GM12878 (cell line): ENCODE measurements around the gene PSMB9. TPM values are rescaled to one million over a fixed set of nuclear protein-coding genes. Genes with fewer than 3 reads are reported as not detected.

Source experiments
- ATAC-seq: fragments of 200-7000 bp; cut with Tn5 transposase; 3 replicates; pipeline ENCODE4 v1.9.1; 2020; ENCODE audit warnings: mild to moderate bottlenecking, moderate library complexity
- BruUV-seq: library from RNA; stranded (reverse); fragments of 400-500 nt; replicated peaks from 2 replicates; lab custom pipeline; 2021; lab: Mats Ljungman, UMichigan
- CTCF ChIA-PET: fragments of 300-600 bp; sonication (Branson Sonifier 250); formaldehyde crosslinking; extraction: SDS; loops from one replicate; lab custom pipeline; 2021; ENCODE audit warnings: inconsistent platforms; lab: Yijun Ruan, JAX
- POLR2A ChIA-PET: fragments of 350-600 bp; formaldehyde crosslinking; extraction: SDS; loops from one replicate; lab custom pipeline; 2021; ENCODE audit warnings: inconsistent platforms; lab: Charles Lee
- RAD21 ChIA-PET: fragments of 300-600 bp; sonication (Branson Sonifier 250); formaldehyde crosslinking; loops from one replicate; lab custom pipeline; 2023; ENCODE audit warnings: antibody characterized with exemption; ENCODE audit not compliant: unreplicated experiment; lab: Charles Lee
- SMC1A ChIA-PET: fragments of 300-600 bp; sonication (Branson Sonifier 250); formaldehyde crosslinking; loops from one replicate; lab custom pipeline; 2023; ENCODE audit not compliant: unreplicated experiment, uncharacterized antibody; lab: Charles Lee
- DNase-seq: peaks from one replicate; pipeline ENCODE4 v3.0.0-alpha.2; 2011; ENCODE audit warnings: low read depth, low spot score
- FAIRE-seq: peaks from 3 replicates; lab custom pipeline; 2011; peaks lifted over from hg19 to GRCh38; lab: Jason Lieb, UNC
- H2AFZ ChIP-seq: 2 replicates; pipeline ENCODE4 v1.6.0; 2011; ENCODE audit warnings: low read depth, low read length, control low read depth; ENCODE audit not compliant: control insufficient read depth
- H3K27ac ChIP-seq: 2 replicates; pipeline ENCODE4 v1.5.1; 2011; ENCODE audit warnings: control low read depth; ENCODE audit not compliant: control insufficient read depth, insufficient read depth
- H3K27me3 ChIP-seq, 2 experiments: replicated peaks in 1 of 2; 2 replicates each; pipeline versions ENCODE4 v1.6.0 to v1.6.1; 2011; ENCODE audit warnings: low read length in 1 of 2; ENCODE audit not compliant: control insufficient read depth in 2 of 2, insufficient read depth in 2 of 2
- H3K36me3 ChIP-seq, 2 experiments: 2 replicates each; pipeline ENCODE4 v1.5.1; 2011; ENCODE audit warnings: low read length in 1 of 2; ENCODE audit not compliant: control insufficient read depth in 2 of 2, insufficient read depth in 2 of 2
- H3K4me1 ChIP-seq: 2 replicates; pipeline ENCODE4 v1.6.1; 2011; ENCODE audit warnings: mild to moderate bottlenecking, low read length, moderate library complexity, mixed read lengths; ENCODE audit not compliant: control insufficient read depth, insufficient read depth
- H3K4me2 ChIP-seq: 2 replicates; pipeline ENCODE4 v1.6.0; 2011; ENCODE audit warnings: control low read depth; ENCODE audit not compliant: control insufficient read depth, insufficient read depth
- H3K4me3 ChIP-seq: fragments of 200-600 bp; sonication (generic); 2 replicates; pipeline ENCODE4 v1.5.1; 2016
- H3K79me2 ChIP-seq: 2 replicates; pipeline ENCODE4 v1.6.0; 2011; ENCODE audit warnings: low read length; ENCODE audit not compliant: control insufficient read depth, insufficient read depth
- H3K9ac ChIP-seq: 2 replicates; pipeline ENCODE4 v1.8.0; 2011; ENCODE audit warnings: low read length, control low read depth, mixed read lengths; ENCODE audit not compliant: control insufficient read depth, insufficient read depth
- H3K9me3 ChIP-seq: replicated peaks from 3 replicates; pipeline ENCODE4 v1.5.1; 2011; ENCODE audit warnings: mild to moderate bottlenecking, low read length; ENCODE audit not compliant: control insufficient read depth, insufficient read depth
- H4K20me1 ChIP-seq: 2 replicates; pipeline ENCODE4 v1.6.0; 2011; ENCODE audit not compliant: control insufficient read depth, insufficient read depth
- BRCA1 ChIP-seq: IDR thresholded peaks from 2 replicates; pipeline ENCODE4 v1.6.1; 2011; ENCODE audit warnings: low read depth, low read length, improper control_type of control experiment
- CBFB ChIP-seq: IDR thresholded peaks from 2 replicates; pipeline ENCODE4 v1.6.1; 2016; ENCODE audit warnings: antibody characterized with exemption, low read depth
- ELK1 ChIP-seq: IDR thresholded peaks from 2 replicates; pipeline ENCODE4 v1.6.1; 2012; ENCODE audit warnings: low read depth, low read length, improper control_type of control experiment
- FOXK2 ChIP-seq: fragments of 450-650 bp; IDR thresholded peaks from 2 replicates; pipeline ENCODE4 v1.6.1; 2017; ENCODE audit warnings: mild to moderate bottlenecking, moderate library complexity
- NFYA ChIP-seq: IDR thresholded peaks from 2 replicates; pipeline ENCODE4 v1.6.1; 2011; ENCODE audit warnings: low read depth, mild to moderate bottlenecking, low read length, improper control_type of control experiment, borderline replicate concordance
- NR2C1 ChIP-seq: fragments of 450-650 bp; IDR thresholded peaks from 2 replicates; pipeline ENCODE4 v1.6.1; 2017; ENCODE audit warnings: antibody characterized with exemption, mild to moderate bottlenecking, moderate library complexity
- RELB ChIP-seq: fragments of 450-650 bp; IDR thresholded peaks from 2 replicates; pipeline ENCODE4 v1.6.1; 2017; ENCODE audit warnings: low read depth, mild to moderate bottlenecking, moderate library complexity
- USF1 ChIP-seq: IDR thresholded peaks from 2 replicates; pipeline ENCODE4 v1.6.1; 2011; ENCODE audit warnings: borderline replicate concordance, low read depth, mild to moderate bottlenecking, moderate library complexity, mixed read lengths, low read length; ENCODE audit not compliant: insufficient read depth; ENCODE audit errors: extremely low read length
- USF2 ChIP-seq: IDR thresholded peaks from 2 replicates; pipeline ENCODE4 v1.6.1; 2011; ENCODE audit warnings: low read depth, low read length, improper control_type of control experiment, borderline replicate concordance
- ZNF274 ChIP-seq: IDR thresholded peaks from one replicate; pipeline ENCODE4 v1.8.0; 2011; ENCODE audit not compliant: insufficient read length, insufficient read depth
- ZNF384 ChIP-seq: IDR thresholded peaks from 2 replicates; pipeline ENCODE4 v1.6.1; 2012; ENCODE audit warnings: low read depth, mild to moderate bottlenecking, low read length, improper control_type of control experiment, borderline replicate concordance
- WGBS: methylation state at CpG from one replicate; pipeline ENCODE4 v1.1.6; 2016; ENCODE audit warnings: low lambda C conversion rate; ENCODE audit not compliant: insufficient replicate concordance, insufficient coverage; ENCODE audit errors: missing lambda C conversion rate; 5-methylcytosine and 5-hydroxymethylcytosine counted together
- in situ Hi-C: fragments of 300-500 bp; cut with MboI; formaldehyde crosslinking; loops from 9 replicates; pipeline ENCODE4 v1.14.3; 2018; ENCODE audit warnings: mixed read lengths
- intact Hi-C: fragments of 100-400 bp; cut with micrococcal nuclease; formaldehyde crosslinking; loops from one replicate; pipeline ENCODE4 v1.14.2; 2022; ENCODE audit not compliant: unreplicated experiment
- polyA plus RNA-seq, 11 experiments: library from polyadenylated mRNA; depleted of rRNA in 4 of 11; unstranded in 6 of 11; stranded (reverse) in 5 of 11; fragments of >200 nt; fragmentation: Nextera tagmentation in 4 of 11; fragmentation: Illumina TruSeq in 1 of 11; extraction: Ambion mirVana in 4 of 11; extraction: Trizol in 1 of 11; gene quantifications; 1 replicate in 1 of 11; 2 replicates in 10 of 11; pipeline versions ENCODE4 v1.2.1 to v1.2.3, GENCODE V29; 2011 to 2016; ENCODE audit warnings: inconsistent platforms in 2 of 11, missing spikeins in 2 of 11, low read depth in 1 of 11
- total RNA-seq, 4 experiments: library from RNA; depleted of rRNA in 3 of 4; stranded (reverse); fragments of >200 nt in 3 of 4; fragmentation: Illumina TruSeq in 1 of 4; extraction: Trizol in 1 of 4; gene quantifications; 2 replicates each; pipeline versions ENCODE4 v1.2.1 to v1.2.3, GENCODE V29; 2013 to 2021
- TF ChIP-seq, protein P1 (sequence below): IDR thresholded peaks from 2 replicates; pipeline ENCODE4 v1.6.1; 2012; ENCODE audit warnings: low read depth, low read length, improper control_type of control experiment
- TF ChIP-seq, protein P2 (sequence below): fragments of 450-650 bp; formaldehyde crosslinking; IDR thresholded peaks from 2 replicates; pipeline ENCODE4 v1.4.0; 2022; ENCODE audit warnings: mild to moderate bottlenecking, moderate library complexity

Gene PSMB9
- total and polyA plus RNA-seq, 10 of the 15 experiments (the other 5 are each of a cell fraction or from before 2014, with no cell fraction given): 167 to 517 (median 275) TPM

- ATAC-seq (no peak), FAIRE-seq (no peak), DNase-seq (no peak)
- SMC1A ChIA-PET: interaction anchor here (2.1 kb wide), 1 partner anchor 35 kb away, joined by 12 read pairs; no protein-coding TSS in a partner anchor
- 85% methylated on average over 13 of the region's 13 CpGs for WGBS
- intact Hi-C loops: no loop called here
- H3K36me3 ChIP-seq: peaks cover 14 to 60% of the 10 kb centered on the region in 2 experiments
- H3K9me3 ChIP-seq: no peaks in the 10 kb centered on the region; the same call in 2 of the 3 replicates
- POLR2A ChIA-PET: interaction anchor here (1.7 to 1.9 kb wide), 2 partner anchors 12 kb away, joined by 4 to 7 read pairs; no protein-coding TSS in a partner anchor
- no peaks in the 10 kb centered on the region for H3K27me3 ChIP-seq
- BruUV-seq: no TSS peak
- no peaks in the 10 kb centered on the region for H4K20me1 ChIP-seq
- CTCF ChIA-PET: interaction anchor here (1.1 to 5.4 kb wide), 4 partner anchors 12 to 47 kb away, joined by 3 to 30 read pairs (median 8); no protein-coding TSS in a partner anchor
- TF ChIP-seq USF1: no peak
- TF ChIP-seq CBFB: no peak
- no peak for TF ChIP-seq NR2C1
- TF ChIP-seq ZNF384: no peak
- no peak for TF ChIP-seq BRCA1
- TF ChIP-seq, protein P1, sequence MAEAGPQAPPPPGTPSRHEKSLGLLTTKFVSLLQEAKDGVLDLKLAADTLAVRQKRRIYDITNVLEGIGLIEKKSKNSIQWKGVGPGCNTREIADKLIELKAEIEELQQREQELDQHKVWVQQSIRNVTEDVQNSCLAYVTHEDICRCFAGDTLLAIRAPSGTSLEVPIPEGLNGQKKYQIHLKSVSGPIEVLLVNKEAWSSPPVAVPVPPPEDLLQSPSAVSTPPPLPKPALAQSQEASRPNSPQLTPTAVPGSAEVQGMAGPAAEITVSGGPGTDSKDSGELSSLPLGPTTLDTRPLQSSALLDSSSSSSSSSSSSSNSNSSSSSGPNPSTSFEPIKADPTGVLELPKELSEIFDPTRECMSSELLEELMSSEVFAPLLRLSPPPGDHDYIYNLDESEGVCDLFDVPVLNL: no peak
- TF ChIP-seq NFYA: no peak
- TF ChIP-seq FOXK2: no peak
- TF ChIP-seq USF2: no peak
- no peak for TF ChIP-seq ZNF274
- no peak for TF ChIP-seq ELK1
- TF ChIP-seq, protein P2, sequence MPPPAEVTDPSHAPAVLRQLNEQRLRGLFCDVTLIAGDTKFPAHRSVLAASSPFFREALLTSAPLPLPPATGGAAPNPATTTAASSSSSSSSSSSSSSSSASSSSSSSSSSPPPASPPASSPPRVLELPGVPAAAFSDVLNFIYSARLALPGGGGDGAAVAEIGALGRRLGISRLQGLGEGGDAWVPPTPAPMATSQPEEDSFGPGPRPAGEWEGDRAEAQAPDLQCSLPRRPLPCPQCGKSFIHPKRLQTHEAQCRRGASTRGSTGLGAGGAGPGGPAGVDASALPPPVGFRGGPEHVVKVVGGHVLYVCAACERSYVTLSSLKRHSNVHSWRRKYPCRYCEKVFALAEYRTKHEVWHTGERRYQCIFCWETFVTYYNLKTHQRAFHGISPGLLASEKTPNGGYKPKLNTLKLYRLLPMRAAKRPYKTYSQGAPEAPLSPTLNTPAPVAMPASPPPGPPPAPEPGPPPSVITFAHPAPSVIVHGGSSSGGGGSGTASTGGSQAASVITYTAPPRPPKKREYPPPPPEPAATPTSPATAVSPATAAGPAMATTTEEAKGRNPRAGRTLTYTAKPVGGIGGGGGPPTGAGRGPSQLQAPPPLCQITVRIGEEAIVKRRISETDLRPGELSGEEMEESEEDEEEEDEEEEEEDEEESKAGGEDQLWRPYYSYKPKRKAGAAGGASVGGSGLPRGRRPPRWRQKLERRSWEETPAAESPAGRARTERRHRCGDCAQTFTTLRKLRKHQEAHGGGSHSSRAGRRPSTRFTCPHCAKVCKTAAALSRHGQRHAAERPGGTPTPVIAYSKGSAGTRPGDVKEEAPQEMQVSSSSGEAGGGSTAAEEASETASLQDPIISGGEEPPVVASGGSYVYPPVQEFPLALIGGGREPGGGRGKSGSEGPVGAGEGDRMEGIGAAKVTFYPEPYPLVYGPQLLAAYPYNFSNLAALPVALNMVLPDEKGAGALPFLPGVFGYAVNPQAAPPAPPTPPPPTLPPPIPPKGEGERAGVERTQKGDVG (CRISPR knock-in tag): no peak
- no peak for TF ChIP-seq RELB
- H3K4me1 ChIP-seq: peaks cover 22% of the 10 kb centered on the region; the same call in 1 of the 2 replicates
- no peak overlapping the region for H3K4me2 ChIP-seq
- H3K27ac ChIP-seq: no peak overlapping the region
- peaks cover 25% of the 10 kb centered on the region for H3K79me2 ChIP-seq
- no peak overlapping the region for H3K9ac ChIP-seq
- H2AFZ ChIP-seq: no peak overlapping the region
- RAD21 ChIA-PET: interaction anchor here (1.3 kb wide), 1 partner anchor 152 kb away, joined by 3 read pairs; no protein-coding TSS in a partner anchor
- in situ Hi-C loops: no loop called here
- H3K4me3 ChIP-seq: no peak overlapping the region
Measured at GRCh38 chr6:32832535-32832934, 21.5 kb upstream of the PSMB9 start.
